Neutrophil (primary cell): Measurements from ENCODE around the gene FPGS.

Source experiments
- H3K27ac ChIP-seq: fragments of 200-600 bp; sonication (generic); 2 replicates; pipeline ENCODE4 v1.5.1; 2016; ENCODE audit warnings: mild to moderate bottlenecking, moderate library complexity
- H3K27me3 ChIP-seq: fragments of 200-600 bp; sonication (generic); 2 replicates; pipeline ENCODE4 v1.6.0; 2016; ENCODE audit warnings: mild to moderate bottlenecking
- H3K36me3 ChIP-seq: fragments of 200-600 bp; sonication (generic); 2 replicates; pipeline ENCODE4 v1.5.1; 2017
- H3K4me1 ChIP-seq, 2 experiments: fragments of 200-600 bp in 1 of 2; sonication (generic) in 1 of 2; 1 replicate in 1 of 2; 2 replicates in 1 of 2; pipeline versions ENCODE4 v1.5.1 to v1.6.1; 2013 to 2016; ENCODE audit warnings: low read depth in 1 of 2, low read length in 1 of 2, mild to moderate bottlenecking in 1 of 2, moderate library complexity in 1 of 2; ENCODE audit not compliant: control insufficient read depth in 1 of 2, insufficient read depth in 1 of 2
- H3K4me3 ChIP-seq, 2 experiments: fragments of 200-600 bp in 1 of 2; sonication (generic) in 1 of 2; 1 replicate in 1 of 2; 2 replicates in 1 of 2; pipeline ENCODE4 v1.5.1; 2013 to 2016; ENCODE audit warnings: low read depth in 1 of 2, low read length in 1 of 2, mild to moderate bottlenecking in 1 of 2, moderate library complexity in 1 of 2
- H3K9me3 ChIP-seq: fragments of 200-600 bp; sonication (generic); 2 replicates; pipeline ENCODE4 v1.5.1; 2016
- TF ChIP-seq, protein P1 (sequence below): fragments of 200-600 bp; sonication (generic); IDR thresholded peaks from 2 replicates; pipeline ENCODE4 v1.5.1; 2016; ENCODE audit warnings: antibody characterized with exemption

Gene FPGS

GRCh38 chr9:127826253-127826913 is 23.7 kb downstream of the FPGS start:
- Histone ChIP-seq H3K36me3 (no peaks in the 10 kb centered on the region), H3K27ac (no peak overlapping the region), H3K4me1 (peaks cover 0 to 6% of the 10 kb centered on the region in 2 experiments)

DNA sequence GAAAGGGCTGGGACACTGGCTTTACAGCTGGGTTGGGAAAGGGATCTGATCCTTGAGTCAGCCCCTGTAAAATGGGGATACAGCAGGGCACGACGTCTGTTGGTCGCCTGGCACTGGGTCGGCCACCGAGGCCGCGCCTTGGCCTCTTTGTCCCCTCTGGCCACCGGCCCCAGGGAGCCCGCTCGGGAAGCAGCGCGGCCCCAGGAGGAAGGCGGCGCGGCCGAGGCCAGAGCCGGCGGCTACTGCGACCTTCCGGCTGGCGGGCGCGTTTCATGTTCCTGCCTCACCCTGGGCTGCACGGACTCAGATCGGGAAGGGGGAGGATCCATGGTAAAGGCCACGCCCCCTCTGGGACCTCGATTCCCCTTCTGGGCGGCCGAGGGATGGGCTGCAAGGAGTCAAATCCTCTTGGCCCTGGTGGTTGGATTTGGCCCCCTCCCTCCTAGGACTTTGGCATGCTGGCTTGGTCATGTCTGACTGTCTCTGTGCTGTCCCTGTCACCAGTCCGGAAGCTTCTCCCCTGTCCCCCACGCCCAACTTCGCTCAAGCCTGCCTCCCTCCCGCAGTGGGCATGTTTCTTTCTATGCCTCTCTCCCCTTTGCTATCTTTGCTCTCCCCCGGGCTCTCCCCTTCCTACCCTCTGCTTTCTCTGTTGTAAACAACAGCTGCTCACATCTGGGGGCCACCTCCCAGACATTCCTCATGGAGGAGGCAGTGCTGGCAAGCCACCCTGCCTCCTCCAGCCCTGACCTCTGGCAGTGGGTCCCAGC is 25.8 kb downstream of the FPGS start:
- peak overlapping the region in 1 of 2 experiments; percentile 30 for H3K4me3 ChIP-seq
- H3K36me3 ChIP-seq = no peaks in the 10 kb centered on the region
- peaks cover 0 to 6% of the 10 kb centered on the region in 2 experiments for H3K4me1 ChIP-seq
- H3K27ac ChIP-seq = no peak overlapping the region
- no peaks in the 10 kb centered on the region for H3K27me3 ChIP-seq
- TF ChIP-seq, protein P1, sequence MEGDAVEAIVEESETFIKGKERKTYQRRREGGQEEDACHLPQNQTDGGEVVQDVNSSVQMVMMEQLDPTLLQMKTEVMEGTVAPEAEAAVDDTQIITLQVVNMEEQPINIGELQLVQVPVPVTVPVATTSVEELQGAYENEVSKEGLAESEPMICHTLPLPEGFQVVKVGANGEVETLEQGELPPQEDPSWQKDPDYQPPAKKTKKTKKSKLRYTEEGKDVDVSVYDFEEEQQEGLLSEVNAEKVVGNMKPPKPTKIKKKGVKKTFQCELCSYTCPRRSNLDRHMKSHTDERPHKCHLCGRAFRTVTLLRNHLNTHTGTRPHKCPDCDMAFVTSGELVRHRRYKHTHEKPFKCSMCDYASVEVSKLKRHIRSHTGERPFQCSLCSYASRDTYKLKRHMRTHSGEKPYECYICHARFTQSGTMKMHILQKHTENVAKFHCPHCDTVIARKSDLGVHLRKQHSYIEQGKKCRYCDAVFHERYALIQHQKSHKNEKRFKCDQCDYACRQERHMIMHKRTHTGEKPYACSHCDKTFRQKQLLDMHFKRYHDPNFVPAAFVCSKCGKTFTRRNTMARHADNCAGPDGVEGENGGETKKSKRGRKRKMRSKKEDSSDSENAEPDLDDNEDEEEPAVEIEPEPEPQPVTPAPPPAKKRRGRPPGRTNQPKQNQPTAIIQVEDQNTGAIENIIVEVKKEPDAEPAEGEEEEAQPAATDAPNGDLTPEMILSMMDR = no peak
- H3K9me3 ChIP-seq = no peaks in the 10 kb centered on the region

More at GRCh38 chr9:127826253-127826913, 23.7 kb downstream of the FPGS start:
- no peaks in the 10 kb centered on the region for H3K27me3 ChIP-seq
- no peaks in the 10 kb centered on the region for H3K9me3 ChIP-seq
- H3K4me3 ChIP-seq = no peak overlapping the region
- TF ChIP-seq, protein P1 = no peak

- no peaks in the 10 kb centered on the region for H3K36me3 ChIP-seq
- no peaks in the 10 kb centered on the region for H3K27me3 ChIP-seq
- no peak overlapping the region for H3K27ac ChIP-seq
- no peak overlapping the region for H3K4me3 ChIP-seq
- no peaks in the 10 kb centered on the region for H3K9me3 ChIP-seq
- TF ChIP-seq, protein P1 = no peak
- H3K4me1 ChIP-seq = peaks cover 0 to 6% of the 10 kb centered on the region in 2 experiments
Measured at GRCh38 chr9:127829205-127829906, 26.7 kb downstream of the FPGS start.

GRCh38 chr9:127832248-127832647 is 29.6 kb downstream of the FPGS start:
- peaks cover 7 to 17% of the 10 kb centered on the region in 2 experiments for H3K4me1 ChIP-seq
- no peaks in the 10 kb centered on the region for H3K36me3 ChIP-seq
- TF ChIP-seq, protein P1 = no peak
- peaks cover 6% of the 10 kb centered on the region for H3K27me3 ChIP-seq
- H3K9me3 ChIP-seq = no peaks in the 10 kb centered on the region
- no peak overlapping the region for H3K4me3 ChIP-seq
- no peak overlapping the region for H3K27ac ChIP-seq

GRCh38 chr9:127833555-127833954 is 30.9 kb downstream of the FPGS start:
- Histone ChIP-seq H3K4me1 (peaks cover 7 to 11% of the 10 kb centered on the region in 2 experiments), H3K27ac (no peak overlapping the region), H3K36me3 (no peaks in the 10 kb centered on the region), H3K27me3 (peaks cover 9% of the 10 kb centered on the region), H3K4me3 (no peak overlapping the region), H3K9me3 (no peaks in the 10 kb centered on the region)
- TF ChIP-seq, protein P1 = no peak
